Liver (tissue), 9 donors: Measurements from ENCODE around the gene TTC9C. TPM values are rescaled to one million over a fixed set of nuclear protein-coding genes. Genes with fewer than 3 reads are reported as not detected.

Source experiments
- DNase-seq: peaks from one replicate; pipeline ENCODE4 v3.0.0-alpha.2; 2017; ENCODE audit warnings: low spot score
- H3K27ac ChIP-seq, 2 donors: one replicate each; pipeline ENCODE4 v1.7.0; 2013; ENCODE audit warnings: inconsistent platforms in 2 of 2, low read length in 2 of 2, control low read depth in 1 of 2, low read depth in 1 of 2, mild to moderate bottlenecking in 1 of 2
- H3K27me3 ChIP-seq, 4 donors: one replicate each; pipeline versions ENCODE4 v1.6.1 to v1.7.0; 2013; ENCODE audit warnings: low read length in 3 of 4, inconsistent platforms in 1 of 4, mild to moderate bottlenecking in 1 of 4, moderate library complexity in 1 of 4; ENCODE audit not compliant: control insufficient read depth in 4 of 4, insufficient read depth in 4 of 4
- H3K36me3 ChIP-seq, 4 donors: one replicate each; pipeline versions ENCODE4 v1.6.1 to v1.7.0; 2013; ENCODE audit warnings: low read length in 3 of 4, mild to moderate bottlenecking in 3 of 4, low read depth in 1 of 4, moderate library complexity in 1 of 4; ENCODE audit not compliant: control insufficient read depth in 4 of 4, insufficient read depth in 3 of 4
- H3K4me1 ChIP-seq, 4 donors: one replicate each; pipeline versions ENCODE4 v1.6.1 to v1.7.0; 2013; ENCODE audit warnings: low read length in 3 of 4, mild to moderate bottlenecking in 3 of 4, moderate library complexity in 1 of 4; ENCODE audit not compliant: control insufficient read depth in 4 of 4, insufficient read depth in 4 of 4
- H3K4me3 ChIP-seq, 3 donors: one replicate each; pipeline versions ENCODE4 v1.6.1 to v1.7.0; 2013; ENCODE audit warnings: low read length in 3 of 3, control low read depth in 1 of 3, low read depth in 1 of 3, mild to moderate bottlenecking in 1 of 3
- H3K9ac ChIP-seq, 2 donors: one replicate each; pipeline ENCODE4 v1.7.0; 2013; ENCODE audit warnings: low read length in 2 of 2, mild to moderate bottlenecking in 2 of 2, moderate library complexity in 2 of 2, control low read depth in 1 of 2, low read depth in 1 of 2
- H3K9me3 ChIP-seq, 4 donors: one replicate each; pipeline versions ENCODE4 v1.6.1 to v1.7.0; 2013; ENCODE audit warnings: low read length in 3 of 4; ENCODE audit not compliant: control insufficient read depth in 4 of 4
- EGR1 ChIP-seq, 2 donors: IDR thresholded peaks; 2 replicates each; pipeline ENCODE4 v1.6.1; 2016 to 2018; ENCODE audit warnings: antibody characterized with exemption in 2 of 2, low read depth in 2 of 2
- FOXA1 ChIP-seq: IDR thresholded peaks from 2 replicates; pipeline ENCODE4 v1.6.1; 2016; ENCODE audit warnings: antibody characterized with exemption
- FOXA2 ChIP-seq: IDR thresholded peaks from 2 replicates; pipeline ENCODE4 v1.6.1; 2016; ENCODE audit warnings: antibody characterized with exemption
- GABPA ChIP-seq, 2 donors: IDR thresholded peaks in 1 of 2; conservative IDR thresholded peaks in 1 of 2; 2 replicates each; pipeline ENCODE4 v1.6.1; 2016; ENCODE audit warnings: antibody characterized with exemption in 2 of 2, mild to moderate bottlenecking in 1 of 2, moderate library complexity in 1 of 2
- HNF4A ChIP-seq, 2 donors: conservative IDR thresholded peaks; 2 replicates each; pipeline ENCODE4 v1.6.1; 2016; ENCODE audit warnings: antibody characterized with exemption in 2 of 2, mild to moderate bottlenecking in 2 of 2
- JUND ChIP-seq, 2 donors: IDR thresholded peaks; 2 replicates each; pipeline ENCODE4 v1.6.1; 2016; ENCODE audit warnings: antibody characterized with exemption in 2 of 2
- RAD21 ChIP-seq, 2 donors: IDR thresholded peaks; 2 replicates each; pipeline ENCODE4 v1.6.1; 2016; ENCODE audit warnings: antibody characterized with exemption in 2 of 2, mild to moderate bottlenecking in 2 of 2
- RXRA ChIP-seq, 2 donors: IDR thresholded peaks; 2 replicates each; pipeline ENCODE4 v1.6.1; 2017 to 2018; ENCODE audit warnings: antibody characterized with exemption in 2 of 2, mild to moderate bottlenecking in 1 of 2
- SP1 ChIP-seq: IDR thresholded peaks from 2 replicates; pipeline ENCODE4 v1.6.1; 2018; ENCODE audit warnings: antibody characterized with exemption, mild to moderate bottlenecking
- TAF1 ChIP-seq: conservative IDR thresholded peaks from 2 replicates; pipeline ENCODE4 v1.6.1; 2016; ENCODE audit warnings: antibody characterized with exemption, mild to moderate bottlenecking
- YY1 ChIP-seq: IDR thresholded peaks from 2 replicates; pipeline ENCODE4 v1.6.1; 2016; ENCODE audit warnings: antibody characterized with exemption, mild to moderate bottlenecking
- ZBTB33 ChIP-seq: IDR thresholded peaks from 2 replicates; pipeline ENCODE4 v1.6.1; 2016; ENCODE audit warnings: antibody characterized with exemption
- WGBS: extraction: QIAGEN DNeasy Blood & Tissue Kit; methylation state at CpG from one replicate; pipeline ENCODE4 v1.1.7; 2013; 5-methylcytosine and 5-hydroxymethylcytosine counted together
- polyA plus RNA-seq, 2 donors: library from polyadenylated mRNA; stranded (reverse) in 1 of 2; unstranded in 1 of 2; fragments of 200-250 nt in 1 of 2; fragments of >200 nt in 1 of 2; fragmentation: Nextera tagmentation in 1 of 2; extraction: Ambion mirVana in 1 of 2; gene quantifications; one replicate each; pipeline versions ENCODE4 v1.2.1 to v1.2.3, GENCODE V29; 2013 to 2015
- total RNA-seq, 2 donors: library from RNA; depleted of rRNA; stranded (reverse); fragments of >200 nt; gene quantifications; one replicate each; pipeline ENCODE4 v1.2.3, GENCODE V29; 2014
- TF ChIP-seq, protein P1 (sequence below): IDR thresholded peaks from 2 replicates; pipeline ENCODE4 v1.6.1; 2016; ENCODE audit warnings: antibody characterized with exemption
- TF ChIP-seq, protein P2 (sequence below): fragments of 150-350 bp; IDR thresholded peaks from 2 replicates; pipeline ENCODE4 v1.5.1; 2017; ENCODE audit warnings: improper control_type of control experiment, low read depth, low read length; ENCODE audit not compliant: missing input control
- donor health status: healthy.
- donor health status: healthy.
- donor health status: healthy.
- donor health status: healthy.
- donor health status: healthy.

Gene TTC9C
- total and polyA plus RNA-seq, 4 donors = 10.0 to 16.1 (median 13.0) TPM

DNA sequence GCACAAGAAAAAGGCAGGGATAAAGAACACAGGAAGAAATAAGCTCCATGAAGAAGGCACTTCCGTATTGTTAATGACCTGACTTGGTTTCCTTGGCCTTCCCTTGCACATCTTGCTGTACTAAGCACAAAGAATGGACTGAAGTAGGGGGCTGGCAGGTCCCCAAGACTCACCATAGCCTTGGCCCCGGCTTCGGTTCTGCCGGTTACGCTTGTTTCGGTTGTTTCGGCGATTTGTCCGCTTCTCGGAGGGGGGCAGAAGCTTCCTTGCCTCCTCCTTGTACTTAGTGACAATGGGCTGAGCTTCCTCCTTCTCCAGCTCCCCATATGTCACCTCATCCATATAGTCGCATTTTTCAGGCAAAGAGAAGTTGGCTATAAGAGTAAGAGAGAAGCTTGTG, 11.5 kb upstream of the TTC9C start:
- Histone ChIP-seq H3K4me1 (peaks cover 6 to 41% (median 32%) of the 10 kb centered on the region in 4 donors), H3K9ac (no peak overlapping the region), H3K4me3 (no peak overlapping the region), H3K9me3 (no peaks in the 10 kb centered on the region), H3K36me3 (peaks cover 17 to 67% (median 64%) of the 10 kb centered on the region in 4 donors), H3K27ac (no peak overlapping the region), H3K27me3 (no peaks in the 10 kb centered on the region)
- no peak for DNase-seq
- TF ChIP-seq HNF4A (conservative IDR thresholded peaks at IDR 0.05) = no peak
- no peak for TF ChIP-seq FOXA2
- no peak for TF ChIP-seq RXRA (IDR thresholded peaks at IDR 0.05)
- TF ChIP-seq RAD21 (IDR thresholded peaks at IDR 0.05) = no peak
- 94% methylated on average over 11 of the region's 11 CpGs for WGBS

DNA sequence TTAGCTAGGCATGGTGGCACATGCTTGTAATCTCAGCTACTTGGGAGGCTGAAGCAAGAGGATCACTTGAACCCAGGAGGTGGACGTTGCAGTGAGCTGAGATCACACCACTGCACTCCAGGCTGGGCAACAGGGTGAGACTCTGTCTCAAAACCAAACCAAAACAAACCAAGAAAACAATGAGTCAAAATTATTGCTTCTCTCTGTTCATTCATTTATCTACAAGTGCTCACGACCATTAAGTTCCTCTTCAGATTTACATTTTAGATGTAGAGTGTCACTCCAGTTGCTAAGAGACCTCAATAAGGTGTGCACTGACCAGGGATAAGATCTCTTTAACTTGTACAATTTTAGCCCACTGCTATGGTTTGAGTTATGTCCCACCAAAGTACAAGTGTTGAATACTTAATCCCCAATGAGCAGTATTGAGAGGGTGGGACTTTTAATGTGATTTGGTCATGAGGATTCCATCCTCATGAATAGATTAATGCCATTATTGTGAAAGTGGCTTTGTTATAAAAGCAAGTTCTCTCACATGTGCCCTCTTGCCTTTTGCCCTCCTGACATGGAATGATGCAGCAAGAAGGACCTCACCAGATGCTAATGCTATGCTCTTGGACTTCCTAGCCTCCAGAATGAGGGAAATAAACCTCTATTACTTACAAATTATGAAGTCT, 8.8 kb upstream of the TTC9C start:
- no peak for DNase-seq
- no peak overlapping the region for H3K4me3 ChIP-seq
- TF ChIP-seq, protein P1, sequence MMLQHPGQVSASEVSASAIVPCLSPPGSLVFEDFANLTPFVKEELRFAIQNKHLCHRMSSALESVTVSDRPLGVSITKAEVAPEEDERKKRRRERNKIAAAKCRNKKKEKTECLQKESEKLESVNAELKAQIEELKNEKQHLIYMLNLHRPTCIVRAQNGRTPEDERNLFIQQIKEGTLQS = no peak
- TF ChIP-seq FOXA1 = no peak
- TF ChIP-seq RAD21 (IDR thresholded peaks at IDR 0.05) = no peak
- TF ChIP-seq SP1 = no peak
- TF ChIP-seq FOXA2 = no peak
- no peak for TF ChIP-seq TAF1
- TF ChIP-seq ZBTB33 = no peak
- no peak for TF ChIP-seq EGR1 (IDR thresholded peaks at IDR 0.05; ENCODE audit: low read depth in 2 of 2)
- TF ChIP-seq GABPA (IDR thresholded peaks at IDR 0.05 in 1 of 2, conservative IDR thresholded peaks at IDR 0.05 in 1 of 2) = no peak
- TF ChIP-seq, protein P2, sequence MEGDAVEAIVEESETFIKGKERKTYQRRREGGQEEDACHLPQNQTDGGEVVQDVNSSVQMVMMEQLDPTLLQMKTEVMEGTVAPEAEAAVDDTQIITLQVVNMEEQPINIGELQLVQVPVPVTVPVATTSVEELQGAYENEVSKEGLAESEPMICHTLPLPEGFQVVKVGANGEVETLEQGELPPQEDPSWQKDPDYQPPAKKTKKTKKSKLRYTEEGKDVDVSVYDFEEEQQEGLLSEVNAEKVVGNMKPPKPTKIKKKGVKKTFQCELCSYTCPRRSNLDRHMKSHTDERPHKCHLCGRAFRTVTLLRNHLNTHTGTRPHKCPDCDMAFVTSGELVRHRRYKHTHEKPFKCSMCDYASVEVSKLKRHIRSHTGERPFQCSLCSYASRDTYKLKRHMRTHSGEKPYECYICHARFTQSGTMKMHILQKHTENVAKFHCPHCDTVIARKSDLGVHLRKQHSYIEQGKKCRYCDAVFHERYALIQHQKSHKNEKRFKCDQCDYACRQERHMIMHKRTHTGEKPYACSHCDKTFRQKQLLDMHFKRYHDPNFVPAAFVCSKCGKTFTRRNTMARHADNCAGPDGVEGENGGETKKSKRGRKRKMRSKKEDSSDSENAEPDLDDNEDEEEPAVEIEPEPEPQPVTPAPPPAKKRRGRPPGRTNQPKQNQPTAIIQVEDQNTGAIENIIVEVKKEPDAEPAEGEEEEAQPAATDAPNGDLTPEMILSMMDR = no peak
- TF ChIP-seq YY1 = no peak
- TF ChIP-seq JUND (IDR thresholded peaks at IDR 0.05) = no peak
- H3K9ac ChIP-seq = no peak overlapping the region
- H3K36me3 ChIP-seq = peaks cover 26 to 85% (median 80%) of the 10 kb centered on the region in 4 donors
- 87% methylated on average over 2 of the region's 2 CpGs for WGBS
- H3K9me3 ChIP-seq = no peaks in the 10 kb centered on the region
- H3K27ac ChIP-seq = no peak overlapping the region
- no peaks in the 10 kb centered on the region for H3K27me3 ChIP-seq
- H3K4me1 ChIP-seq = peaks cover 0 to 19% (median 16%) of the 10 kb centered on the region in 4 donors

- peaks cover 22 to 61% (median 59%) of the 10 kb centered on the region in 4 donors for H3K36me3 ChIP-seq
- 83% methylated on average over 7 of the region's 7 CpGs for WGBS
- H3K4me1 ChIP-seq = peaks cover 0 to 23% (median 14%) of the 10 kb centered on the region in 4 donors
- no peak overlapping the region for H3K4me3 ChIP-seq
- no peak for TF ChIP-seq FOXA1
- TF ChIP-seq, protein P1 = no peak
- no peak for TF ChIP-seq RXRA (IDR thresholded peaks at IDR 0.05)
- no peak for DNase-seq
- H3K27me3 ChIP-seq = no peaks in the 10 kb centered on the region
- H3K27ac ChIP-seq = no peak overlapping the region
- no peak overlapping the region for H3K9ac ChIP-seq
- H3K9me3 ChIP-seq = no peaks in the 10 kb centered on the region
Observed at GRCh38 chr11:62721994-62722393, 6.3 kb upstream of the TTC9C start.
